Measurements from ENCODE around the gene ABHD10. TPM values are rescaled to one million over a fixed set of nuclear protein-coding genes. Genes with fewer than 3 reads are reported as not detected.

Gene ABHD10
- 10 to 100 TPM; 46.7 to 52.0 (median 51.8) TPM for polyA plus RNA-seq (ENCODE audit: insufficient read length in 3 of 3)
- long read RNA-seq, donor 1, transcript ABHD10-201 (5 exons, 2,590 nt): major isoform, 13 of 16 reads
- long read RNA-seq, donor 1, partial matches to known transcripts: 0 of 16 reads
- long read RNA-seq, donor 1, other reads (novel, unspliced or antisense): 0 of 16 reads
- long read RNA-seq, donor 2, transcript ABHD10-201 (5 exons, 2,590 nt): major isoform, 27 of 33 reads
- long read RNA-seq, donor 2, partial matches to known transcripts: 0 of 33 reads
- long read RNA-seq, donor 2, other reads (novel, unspliced or antisense): 0 of 33 reads
- long read RNA-seq, donor 3, transcript ABHD10-201 (5 exons, 2,590 nt): major isoform, 7 of 13 reads
- long read RNA-seq, donor 3, partial matches to known transcripts: 0 of 13 reads
- long read RNA-seq, donor 3, other reads (novel, unspliced or antisense): 5 of 13 reads
- long read RNA-seq, donor 4, transcript ABHD10-201 (5 exons, 2,590 nt): major isoform, 17 of 19 reads
- long read RNA-seq, donor 4, partial matches to known transcripts: 0 of 19 reads
- long read RNA-seq, donor 4, other reads (novel, unspliced or antisense): 0 of 19 reads
- long read RNA-seq, donor 5, transcript ABHD10-201 (5 exons, 2,590 nt): major isoform, 8 of 8 reads
- long read RNA-seq, donor 5, partial matches to known transcripts: 0 of 8 reads
- long read RNA-seq, donor 5, other reads (novel, unspliced or antisense): 0 of 8 reads
- long read RNA-seq, donor 6, transcript ABHD10-201 (5 exons, 2,590 nt): major isoform, 15 of 17 reads
- long read RNA-seq, donor 6, partial matches to known transcripts: 0 of 17 reads
- long read RNA-seq, donor 6, other reads (novel, unspliced or antisense): 0 of 17 reads
- long read RNA-seq, donor 7, transcript ABHD10-201 (5 exons, 2,590 nt): major isoform, 18 of 19 reads
- long read RNA-seq, donor 7, partial matches to known transcripts: 0 of 19 reads
- long read RNA-seq, donor 7, other reads (novel, unspliced or antisense): 0 of 19 reads
- long read RNA-seq, donor 8, transcript ABHD10-201 (5 exons, 2,590 nt): major isoform, 6 of 6 reads
- long read RNA-seq, donor 8, partial matches to known transcripts: 0 of 6 reads
- long read RNA-seq, donor 8, other reads (novel, unspliced or antisense): 0 of 6 reads
- long read RNA-seq, donor 9, transcript ABHD10-201 (5 exons, 2,590 nt): major isoform, 24 of 27 reads
- long read RNA-seq, donor 9, partial matches to known transcripts: 0 of 27 reads
- long read RNA-seq, donor 9, other reads (novel, unspliced or antisense): 0 of 27 reads
- long read RNA-seq, donor 10, transcript ABHD10-201 (5 exons, 2,590 nt): major isoform, 13 of 16 reads
- long read RNA-seq, donor 10, partial matches to known transcripts: 0 of 16 reads
- long read RNA-seq, donor 10, other reads (novel, unspliced or antisense): 0 of 16 reads
- long read RNA-seq, donor 11, transcript ABHD10-201 (5 exons, 2,590 nt): major isoform, 14 of 19 reads
- long read RNA-seq, donor 11, partial matches to known transcripts: 0 of 19 reads
- long read RNA-seq, donor 11, other reads (novel, unspliced or antisense): 0 of 19 reads
- long read RNA-seq, donor 12, transcript ABHD10-201 (5 exons, 2,590 nt): major isoform, 23 of 105 reads
- long read RNA-seq, donor 12, transcript ABHD10-205 (2 exons, 724 nt): minor isoform, 6 of 105 reads
- long read RNA-seq, donor 12, partial matches to known transcripts: 73 of 105 reads
- long read RNA-seq, donor 12, other reads (novel, unspliced or antisense): 0 of 105 reads
- long read RNA-seq, donor 13, partial matches to known transcripts: 0 of 4 reads
- long read RNA-seq, donor 13, other reads (novel, unspliced or antisense): 0 of 4 reads
- long read RNA-seq, donor 14: 0 reads
- long read RNA-seq, donor 15, transcript ABHD10-201 (5 exons, 2,590 nt): major isoform, 12 of 66 reads
- long read RNA-seq, donor 15, partial matches to known transcripts: 51 of 66 reads
- long read RNA-seq, donor 15, other reads (novel, unspliced or antisense): 0 of 66 reads
- long read RNA-seq, donor 16, transcript ABHD10-201 (5 exons, 2,590 nt): major isoform, 18 of 37 reads
- long read RNA-seq, donor 16, partial matches to known transcripts: 16 of 37 reads
- long read RNA-seq, donor 16, other reads (novel, unspliced or antisense): 0 of 37 reads

DNA sequence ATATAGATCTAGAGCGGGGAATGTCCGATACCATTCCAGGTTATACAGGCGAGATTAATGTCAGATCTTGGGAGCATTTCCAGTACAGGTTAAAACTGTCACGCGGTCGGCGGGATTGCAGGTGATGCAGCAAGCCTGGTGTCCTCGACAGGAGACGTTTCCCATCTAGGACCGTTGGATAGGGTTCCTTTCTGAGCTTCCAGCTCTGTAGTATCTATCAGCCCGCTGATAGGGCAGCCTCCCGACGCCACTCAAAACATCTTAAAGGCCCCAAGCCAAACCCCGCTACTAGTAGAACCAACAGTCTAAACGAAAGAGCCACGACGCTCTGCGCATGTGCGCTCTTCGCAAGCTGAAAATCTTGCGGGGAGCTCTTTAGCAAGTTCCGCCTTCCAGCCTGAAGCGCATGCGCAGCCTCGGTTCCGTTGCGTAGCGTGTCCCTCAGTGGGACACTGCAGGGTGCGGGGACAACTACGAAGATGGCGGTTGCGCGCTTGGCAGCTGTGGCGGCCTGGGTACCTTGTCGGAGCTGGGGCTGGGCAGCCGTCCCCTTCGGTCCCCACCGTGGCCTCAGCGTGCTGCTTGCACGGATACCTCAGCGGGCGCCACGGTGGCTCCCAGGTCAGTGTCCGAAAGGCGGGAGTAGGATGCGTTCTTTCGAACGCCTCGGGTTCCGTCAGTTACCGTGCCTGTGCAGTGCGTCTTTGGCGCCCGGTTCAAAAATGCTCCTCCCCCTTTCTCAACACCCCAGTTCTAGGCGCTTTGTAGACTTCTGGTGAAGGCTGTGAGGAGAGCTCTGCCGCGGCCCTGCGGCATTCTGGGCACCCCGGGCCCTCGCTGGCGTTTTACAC is at the start of gene ABHD10:
ABHD10 (plus strand) TSS at position 444 of the 851 bp plus-strand sequence; CDS start at position 480, 36 bp downstream.
- peak; percentile 98 for DNase-seq

DNA sequence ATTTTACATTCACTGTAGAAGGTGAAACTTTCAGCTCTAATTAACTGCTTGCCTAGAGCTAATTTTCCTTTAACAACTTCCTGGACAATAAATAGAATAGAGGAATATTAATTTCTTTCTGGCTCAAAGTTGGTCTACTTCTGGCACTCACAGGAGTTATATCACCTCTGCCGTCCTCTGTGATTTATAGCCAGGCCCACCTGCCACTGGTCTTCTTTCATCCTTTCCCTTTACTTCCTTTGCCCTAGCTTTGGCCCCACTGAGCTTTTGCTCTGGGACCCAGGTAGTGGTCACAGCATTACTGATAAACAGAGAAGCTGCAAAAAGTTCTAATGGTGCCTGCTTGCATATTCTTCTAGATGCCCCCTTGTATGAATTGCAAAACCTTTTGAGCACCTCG is 49.3 kb upstream of the ABHD10 start:
- DNase-seq: no peak

- DNase-seq: no peak
Measured at GRCh38 chr3:111932946-111933345, 45.9 kb upstream of the ABHD10 start.

- no peak for DNase-seq
Measured at GRCh38 chr3:111936191-111936841, 42.5 kb upstream of the ABHD10 start.

DNA sequence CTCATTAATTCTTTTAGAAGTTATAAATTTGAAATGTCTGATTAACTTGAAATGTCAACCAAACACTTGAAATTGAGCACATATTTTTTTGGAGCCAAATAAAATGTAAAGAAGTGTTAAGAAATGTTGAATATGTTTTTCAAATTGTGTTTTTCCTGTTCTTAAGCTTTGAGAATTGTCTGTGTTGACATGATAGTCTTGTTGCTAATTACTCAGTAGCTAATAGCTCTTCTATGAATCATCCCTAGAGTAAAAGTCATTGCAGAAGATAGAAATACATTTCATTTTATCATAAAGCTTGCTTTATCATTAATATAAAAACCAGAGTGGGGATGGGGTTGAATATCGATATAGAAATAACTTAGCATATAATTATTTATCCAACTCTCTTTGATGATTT is 41.9 kb upstream of the ABHD10 start:
- DNase-seq: no peak

- DNase-seq: no peak
Measured at GRCh38 chr3:111937871-111938270, 41.0 kb upstream of the ABHD10 start.

DNA sequence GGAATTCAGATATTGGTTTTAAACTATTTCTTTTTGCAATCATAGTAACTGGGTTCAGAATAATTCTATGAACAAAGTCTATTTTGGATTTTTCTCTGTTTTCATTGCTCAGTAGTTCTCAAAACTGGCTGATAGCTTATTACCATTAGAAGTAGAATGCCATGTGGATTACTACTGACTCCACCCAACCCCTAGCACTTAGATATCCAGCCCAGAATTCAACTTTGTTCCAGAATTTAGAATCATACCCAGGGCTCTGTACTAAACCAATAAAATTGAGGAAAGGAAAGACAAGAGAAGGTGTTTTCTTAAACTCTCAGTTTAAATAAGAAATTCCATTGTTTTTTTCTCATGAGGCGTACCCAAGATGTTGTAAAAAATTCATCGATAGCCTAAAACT is 39.0 kb upstream of the ABHD10 start:
- no peak for DNase-seq

DNA sequence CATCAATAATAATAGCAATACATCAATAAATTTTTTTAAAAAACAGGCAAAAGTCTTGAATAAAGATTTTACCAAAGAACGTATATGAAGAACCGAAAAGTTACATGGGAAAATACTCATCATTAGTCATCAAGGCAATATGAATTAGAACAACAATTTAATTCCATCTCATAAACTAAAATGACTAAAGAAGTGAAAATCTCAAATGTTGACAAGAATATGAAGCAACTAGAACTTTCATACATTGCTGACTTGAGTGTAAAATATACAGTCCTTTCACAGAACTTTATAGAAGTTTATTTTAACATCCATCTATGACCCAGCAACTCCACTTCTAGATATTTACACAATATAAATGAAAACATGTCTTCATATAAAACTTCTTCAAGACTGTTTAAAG is 35.3 kb upstream of the ABHD10 start:
- no peak for DNase-seq

- no peak for DNase-seq
Measured at GRCh38 chr3:111944372-111944771, 34.5 kb upstream of the ABHD10 start.

DNA sequence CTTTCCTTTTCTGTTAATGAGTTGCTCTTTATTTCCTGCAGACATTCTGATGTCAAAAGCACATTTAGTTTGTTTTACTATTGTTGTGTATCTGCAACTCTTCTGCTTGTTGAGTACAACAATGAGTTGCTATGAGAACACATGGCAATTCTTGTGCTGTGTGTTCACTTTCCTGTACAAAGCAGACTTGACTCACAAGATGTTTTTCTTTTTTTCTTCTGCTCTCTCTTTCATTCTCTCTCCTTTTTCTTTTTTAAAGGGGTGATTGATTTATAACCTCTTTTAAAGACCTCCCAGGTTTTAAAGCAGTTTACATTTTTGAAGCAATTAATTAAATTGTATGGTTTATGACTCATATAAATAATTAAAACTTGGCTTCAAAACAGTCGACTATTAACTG is 31.6 kb upstream of the ABHD10 start:
- no peak for DNase-seq

- no peak for DNase-seq
Measured at GRCh38 chr3:111948786-111949185, 30.0 kb upstream of the ABHD10 start.

GRCh38 chr3:111949712-111950111 is 29.1 kb upstream of the ABHD10 start:
- DNase-seq: no peak

GRCh38 chr3:111951032-111951431 is 27.8 kb upstream of the ABHD10 start:
- no peak for DNase-seq

DNA sequence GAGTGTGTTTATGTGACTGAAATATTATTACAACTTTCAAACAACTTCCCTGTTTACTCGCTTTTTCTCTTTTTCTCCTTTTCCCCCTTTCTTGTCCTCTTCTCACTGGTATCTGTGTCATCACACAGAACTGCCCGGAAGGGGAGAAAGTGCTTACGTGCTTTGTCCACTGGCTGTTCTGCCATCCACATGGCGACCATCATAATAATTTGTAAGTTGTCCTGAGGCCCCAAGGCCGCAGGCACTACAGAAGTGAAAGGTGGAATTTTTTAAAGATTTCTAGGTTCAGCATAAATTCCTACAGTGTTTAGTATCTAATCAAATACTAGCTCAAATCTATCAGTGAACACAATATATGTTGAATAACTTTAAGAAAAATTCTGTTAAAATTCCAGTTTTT is 26.7 kb upstream of the ABHD10 start:
- DNase-seq: no peak

DNA sequence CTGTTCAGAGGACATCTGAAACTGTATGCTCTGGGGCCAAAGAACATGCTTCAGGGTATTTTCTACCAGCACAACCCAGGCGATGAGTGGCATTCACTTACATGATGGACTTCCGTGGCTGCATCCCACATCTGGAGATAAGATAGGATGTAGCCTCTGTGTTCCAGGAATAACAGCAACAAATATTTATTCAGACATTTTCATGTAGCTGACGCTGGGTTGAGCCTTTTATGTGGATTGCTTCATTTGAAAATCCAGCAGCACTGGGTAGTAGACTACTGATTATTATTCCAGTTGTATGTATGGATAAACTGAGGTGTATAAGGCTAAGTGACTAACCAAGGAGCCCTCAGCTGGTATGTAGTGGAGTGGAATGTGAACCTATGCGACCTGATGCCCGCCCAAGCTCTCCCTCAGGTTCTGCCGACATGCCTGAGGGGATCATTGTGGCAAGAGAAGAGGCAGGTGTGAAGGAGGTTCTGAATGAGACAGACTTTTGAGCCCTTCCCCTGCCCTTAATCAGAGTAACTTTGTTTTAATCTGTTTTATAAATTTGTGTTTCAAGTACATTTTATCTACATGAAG is 25.9 kb upstream of the ABHD10 start:
- DNase-seq: no peak

- DNase-seq: no peak
Measured at GRCh38 chr3:111954228-111954990, 24.4 kb upstream of the ABHD10 start.

DNA sequence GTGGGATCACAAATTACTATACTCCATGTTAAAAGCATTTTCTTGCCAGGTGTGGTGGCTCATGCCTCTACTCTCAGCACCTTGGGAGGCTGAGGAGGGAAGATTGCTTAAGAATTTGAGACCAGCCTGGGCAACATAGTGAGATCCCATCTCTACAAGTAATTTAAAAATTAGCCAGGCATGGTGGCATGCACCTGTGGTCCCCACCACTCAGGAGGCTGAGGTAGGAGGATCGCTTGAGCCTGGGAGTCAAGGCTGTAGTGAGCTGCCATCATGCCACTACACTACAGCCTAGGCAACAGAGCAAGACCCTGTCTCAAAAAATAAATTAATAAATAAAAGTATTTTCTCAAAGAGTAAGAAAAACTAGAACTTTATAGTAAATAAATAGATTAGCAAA is 22.9 kb upstream of the ABHD10 start:
- no peak for DNase-seq
